ENCODE data around the gene POLR2H. TPM values are rescaled to one million over a fixed set of nuclear protein-coding genes. Genes with fewer than 3 reads are reported as not detected.

Gene POLR2H
- total RNA-seq, 1 experiment from 2014 or later: 101 TPM

- Histone ChIP-seq H3K4me1 (replicated peaks) (no peaks in the 10 kb centered on the region), H3K27me3 (replicated peaks) (no peaks in the 10 kb centered on the region), H3K36me3 (no peaks in the 10 kb centered on the region), H3K4me3 (no peak overlapping the region), H3K9me3 (replicated peaks) (no peaks in the 10 kb centered on the region), H3K27ac (no peak overlapping the region)
- DNase-seq (ENCODE audit: low read depth in 1 of 2, low spot score in 2 of 2): no peak
These were observed 25.7 kb downstream of the POLR2H start for GRCh38 chr3:184387174-184387714.

GRCh38 chr3:184388164-184388935 is 26.8 kb downstream of the POLR2H start:
- H3K27ac ChIP-seq: no peak overlapping the region
- H3K36me3 ChIP-seq: no peaks in the 10 kb centered on the region
- H3K27me3 ChIP-seq (replicated peaks): no peaks in the 10 kb centered on the region
- no peaks in the 10 kb centered on the region for H3K4me1 ChIP-seq (replicated peaks)
- DNase-seq (ENCODE audit: low read depth in 1 of 2, low spot score in 2 of 2): no peak
- H3K9me3 ChIP-seq (replicated peaks): no peaks in the 10 kb centered on the region
- H3K4me3 ChIP-seq: no peak overlapping the region

GRCh38 chr3:184388936-184389230 is 27.4 kb downstream of the POLR2H start:
- no peaks in the 10 kb centered on the region for H3K27me3 ChIP-seq (replicated peaks)
- H3K36me3 ChIP-seq: no peaks in the 10 kb centered on the region
- no peaks in the 10 kb centered on the region for H3K4me1 ChIP-seq (replicated peaks)
- no peaks in the 10 kb centered on the region for H3K9me3 ChIP-seq (replicated peaks)
- no peak overlapping the region for H3K4me3 ChIP-seq
- H3K27ac ChIP-seq: no peak overlapping the region
- no peak for DNase-seq (ENCODE audit: low read depth in 1 of 2, low spot score in 2 of 2)

- Histone ChIP-seq H3K4me1 (replicated peaks) (no peaks in the 10 kb centered on the region), H3K27me3 (replicated peaks) (no peaks in the 10 kb centered on the region), H3K27ac (no peak overlapping the region), H3K36me3 (no peaks in the 10 kb centered on the region), H3K9me3 (replicated peaks) (no peaks in the 10 kb centered on the region), H3K4me3 (no peak overlapping the region)
- no peak for DNase-seq (ENCODE audit: low read depth in 1 of 2, low spot score in 2 of 2)
These were observed 27.9 kb downstream of the POLR2H start for GRCh38 chr3:184389384-184389783.

GRCh38 chr3:184389935-184390528 is 28.5 kb downstream of the POLR2H start:
- no peak overlapping the region for H3K4me3 ChIP-seq
- H3K36me3 ChIP-seq: no peaks in the 10 kb centered on the region
- no peaks in the 10 kb centered on the region for H3K27me3 ChIP-seq (replicated peaks)
- no peaks in the 10 kb centered on the region for H3K9me3 ChIP-seq (replicated peaks)
- H3K4me1 ChIP-seq (replicated peaks): no peaks in the 10 kb centered on the region
- no peak overlapping the region for H3K27ac ChIP-seq
- DNase-seq (ENCODE audit: low read depth in 1 of 2, low spot score in 2 of 2): no peak

- Histone ChIP-seq H3K27me3 (replicated peaks) (no peaks in the 10 kb centered on the region), H3K27ac (no peak overlapping the region), H3K9me3 (replicated peaks) (no peaks in the 10 kb centered on the region), H3K4me1 (replicated peaks) (no peaks in the 10 kb centered on the region), H3K4me3 (no peak overlapping the region), H3K36me3 (no peaks in the 10 kb centered on the region)
- no peak for DNase-seq (ENCODE audit: low read depth in 1 of 2, low spot score in 2 of 2)
These were observed 29.8 kb downstream of the POLR2H start for GRCh38 chr3:184391266-184391665.

- H3K4me3 ChIP-seq: no peak overlapping the region
- H3K27ac ChIP-seq: no peak overlapping the region
- H3K4me1 ChIP-seq (replicated peaks): no peaks in the 10 kb centered on the region; the same call in 1 of the 2 replicates
- no peaks in the 10 kb centered on the region for H3K36me3 ChIP-seq
- no peaks in the 10 kb centered on the region for H3K27me3 ChIP-seq (replicated peaks)
- no peaks in the 10 kb centered on the region for H3K9me3 ChIP-seq (replicated peaks)
- no peak for DNase-seq (ENCODE audit: low read depth in 1 of 2, low spot score in 2 of 2)
These were observed 33.8 kb downstream of the POLR2H start for GRCh38 chr3:184395320-184395660.

- H3K36me3 ChIP-seq: no peaks in the 10 kb centered on the region
- DNase-seq (ENCODE audit: low read depth in 1 of 2, low spot score in 2 of 2): peak; percentile 64 to 77
- H3K9me3 ChIP-seq (replicated peaks): no peaks in the 10 kb centered on the region
- H3K4me1 ChIP-seq (replicated peaks): no peaks in the 10 kb centered on the region; the same call in 1 of the 2 replicates
- H3K27me3 ChIP-seq (replicated peaks): no peaks in the 10 kb centered on the region
- H3K4me3 ChIP-seq: no peak overlapping the region
- H3K27ac ChIP-seq: no peak overlapping the region
These were observed 37.9 kb downstream of the POLR2H start for GRCh38 chr3:184399410-184399809.

GRCh38 chr3:184405075-184406030 is 43.8 kb downstream of the POLR2H start:
- H3K9me3 ChIP-seq (replicated peaks): no peaks in the 10 kb centered on the region
- no peaks in the 10 kb centered on the region for H3K27me3 ChIP-seq (replicated peaks)
- no peak overlapping the region for H3K4me3 ChIP-seq
- H3K27ac ChIP-seq: no peak overlapping the region
- DNase-seq (ENCODE audit: low read depth in 1 of 2, low spot score in 2 of 2): no peak
- H3K36me3 ChIP-seq: no peaks in the 10 kb centered on the region
- no peaks in the 10 kb centered on the region for H3K4me1 ChIP-seq (replicated peaks)

- peaks cover 2% of the 10 kb centered on the region for H3K4me1 ChIP-seq (replicated peaks)
- H3K27ac ChIP-seq: no peak overlapping the region
- H3K4me3 ChIP-seq: no peak overlapping the region
- H3K27me3 ChIP-seq (replicated peaks): no peaks in the 10 kb centered on the region
- no peaks in the 10 kb centered on the region for H3K9me3 ChIP-seq (replicated peaks)
- H3K36me3 ChIP-seq: no peaks in the 10 kb centered on the region
- DNase-seq (ENCODE audit: low read depth in 1 of 2, low spot score in 2 of 2): no peak
These were observed 47.9 kb downstream of the POLR2H start for GRCh38 chr3:184409331-184409926.

- Histone ChIP-seq H3K36me3 (no peaks in the 10 kb centered on the region), H3K27me3 (replicated peaks) (no peaks in the 10 kb centered on the region), H3K4me3 (no peak overlapping the region), H3K27ac (no peak overlapping the region), H3K4me1 (replicated peaks) (peaks cover 8% of the 10 kb centered on the region), H3K9me3 (replicated peaks) (no peaks in the 10 kb centered on the region)
- DNase-seq (ENCODE audit: low read depth in 1 of 2, low spot score in 2 of 2): no peak
These were observed 48.5 kb downstream of the POLR2H start for GRCh38 chr3:184409946-184410500.

- no peak overlapping the region for H3K4me3 ChIP-seq
- H3K36me3 ChIP-seq: no peaks in the 10 kb centered on the region
- no peaks in the 10 kb centered on the region for H3K9me3 ChIP-seq (replicated peaks)
- DNase-seq (ENCODE audit: low read depth in 1 of 2, low spot score in 2 of 2): no peak
- no peaks in the 10 kb centered on the region for H3K27me3 ChIP-seq (replicated peaks)
- peaks cover 17% of the 10 kb centered on the region for H3K4me1 ChIP-seq (replicated peaks)
- H3K27ac ChIP-seq: no peak overlapping the region
These were observed 53.1 kb downstream of the POLR2H start for GRCh38 chr3:184414418-184415202.

- H3K27me3 ChIP-seq (replicated peaks): no peaks in the 10 kb centered on the region
- H3K27ac ChIP-seq: no peak overlapping the region
- no peaks in the 10 kb centered on the region for H3K36me3 ChIP-seq
- no peak overlapping the region for H3K4me3 ChIP-seq
- peaks cover 17% of the 10 kb centered on the region for H3K4me1 ChIP-seq (replicated peaks)
- H3K9me3 ChIP-seq (replicated peaks): no peaks in the 10 kb centered on the region
- peak in 1 of 2 experiments; percentile 42 for DNase-seq (ENCODE audit: low read depth in 1 of 2, low spot score in 2 of 2)
These were observed 53.6 kb downstream of the POLR2H start for GRCh38 chr3:184415203-184415490.

All from SJSA1 (cell line).